Neutrophil (primary cell): ENCODE measurements around the gene MT1H.

ENCODE experiments used
- H3K27ac ChIP-seq: fragments of 200-600 bp; sonication (generic); 2 replicates; pipeline ENCODE4 v1.5.1; 2016; ENCODE audit warnings: mild to moderate bottlenecking, moderate library complexity
- H3K27me3 ChIP-seq: fragments of 200-600 bp; sonication (generic); 2 replicates; pipeline ENCODE4 v1.6.0; 2016; ENCODE audit warnings: mild to moderate bottlenecking
- H3K36me3 ChIP-seq: fragments of 200-600 bp; sonication (generic); 2 replicates; pipeline ENCODE4 v1.5.1; 2017
- H3K4me1 ChIP-seq, 2 experiments: fragments of 200-600 bp in 1 of 2; sonication (generic) in 1 of 2; 1 replicate in 1 of 2; 2 replicates in 1 of 2; pipeline versions ENCODE4 v1.5.1 to v1.6.1; 2013 to 2016; ENCODE audit warnings: low read depth in 1 of 2, low read length in 1 of 2, mild to moderate bottlenecking in 1 of 2, moderate library complexity in 1 of 2; ENCODE audit not compliant: control insufficient read depth in 1 of 2, insufficient read depth in 1 of 2
- H3K4me3 ChIP-seq, 2 experiments: fragments of 200-600 bp in 1 of 2; sonication (generic) in 1 of 2; 1 replicate in 1 of 2; 2 replicates in 1 of 2; pipeline ENCODE4 v1.5.1; 2013 to 2016; ENCODE audit warnings: low read depth in 1 of 2, low read length in 1 of 2, mild to moderate bottlenecking in 1 of 2, moderate library complexity in 1 of 2
- H3K9me3 ChIP-seq: fragments of 200-600 bp; sonication (generic); 2 replicates; pipeline ENCODE4 v1.5.1; 2016
- TF ChIP-seq, protein P1 (sequence below): fragments of 200-600 bp; sonication (generic); IDR thresholded peaks from 2 replicates; pipeline ENCODE4 v1.5.1; 2016; ENCODE audit warnings: antibody characterized with exemption

MT1H gene

GRCh38 chr16:56684926-56685590, 15.4 kb downstream of the MT1H start:
- Histone ChIP-seq H3K27me3 (peaks cover 31% of the 10 kb centered on the region), H3K4me3 (no peak overlapping the region), H3K4me1 (peaks cover 15 to 22% of the 10 kb centered on the region in 2 experiments), H3K36me3 (no peaks in the 10 kb centered on the region), H3K9me3 (no peaks in the 10 kb centered on the region), H3K27ac (no peak overlapping the region)
- TF ChIP-seq, protein P1, sequence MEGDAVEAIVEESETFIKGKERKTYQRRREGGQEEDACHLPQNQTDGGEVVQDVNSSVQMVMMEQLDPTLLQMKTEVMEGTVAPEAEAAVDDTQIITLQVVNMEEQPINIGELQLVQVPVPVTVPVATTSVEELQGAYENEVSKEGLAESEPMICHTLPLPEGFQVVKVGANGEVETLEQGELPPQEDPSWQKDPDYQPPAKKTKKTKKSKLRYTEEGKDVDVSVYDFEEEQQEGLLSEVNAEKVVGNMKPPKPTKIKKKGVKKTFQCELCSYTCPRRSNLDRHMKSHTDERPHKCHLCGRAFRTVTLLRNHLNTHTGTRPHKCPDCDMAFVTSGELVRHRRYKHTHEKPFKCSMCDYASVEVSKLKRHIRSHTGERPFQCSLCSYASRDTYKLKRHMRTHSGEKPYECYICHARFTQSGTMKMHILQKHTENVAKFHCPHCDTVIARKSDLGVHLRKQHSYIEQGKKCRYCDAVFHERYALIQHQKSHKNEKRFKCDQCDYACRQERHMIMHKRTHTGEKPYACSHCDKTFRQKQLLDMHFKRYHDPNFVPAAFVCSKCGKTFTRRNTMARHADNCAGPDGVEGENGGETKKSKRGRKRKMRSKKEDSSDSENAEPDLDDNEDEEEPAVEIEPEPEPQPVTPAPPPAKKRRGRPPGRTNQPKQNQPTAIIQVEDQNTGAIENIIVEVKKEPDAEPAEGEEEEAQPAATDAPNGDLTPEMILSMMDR, result no peak

- Histone ChIP-seq H3K27ac (no peak overlapping the region), H3K36me3 (no peaks in the 10 kb centered on the region), H3K27me3 (peaks cover 26% of the 10 kb centered on the region), H3K4me3 (no peak overlapping the region), H3K9me3 (no peaks in the 10 kb centered on the region), H3K4me1 (peaks cover 10 to 13% of the 10 kb centered on the region in 2 experiments)
- TF ChIP-seq, protein P1, result no peak
Observed at GRCh38 chr16:56686758-56687157, 17.1 kb downstream of the MT1H start.

DNA sequence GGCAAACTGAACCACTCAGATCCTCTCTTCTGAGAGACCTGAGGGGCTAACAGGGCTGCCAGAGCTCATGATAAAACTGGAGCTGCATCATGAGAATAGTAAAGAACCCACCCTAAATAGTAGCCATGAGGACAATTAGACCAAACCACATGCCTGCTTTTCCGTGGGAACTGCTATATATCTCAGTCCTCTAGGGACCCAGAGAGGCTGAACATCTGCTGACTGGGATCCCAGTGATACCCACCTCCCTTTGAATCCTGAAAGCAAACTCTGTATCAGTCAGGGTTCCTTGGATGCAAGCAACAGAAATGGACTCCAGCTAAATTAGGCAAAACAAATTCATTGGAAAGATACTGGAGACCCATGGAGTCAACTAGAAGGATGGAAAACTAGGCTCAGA, 19.1 kb downstream of the MT1H start:
- peaks cover 8% of the 10 kb centered on the region for H3K27me3 ChIP-seq
- no peak overlapping the region for H3K27ac ChIP-seq
- TF ChIP-seq, protein P1, result no peak
- H3K4me1 ChIP-seq, result no peaks in the 10 kb centered on the region
- H3K36me3 ChIP-seq, result no peaks in the 10 kb centered on the region
- no peaks in the 10 kb centered on the region for H3K9me3 ChIP-seq
- no peak overlapping the region for H3K4me3 ChIP-seq

DNA sequence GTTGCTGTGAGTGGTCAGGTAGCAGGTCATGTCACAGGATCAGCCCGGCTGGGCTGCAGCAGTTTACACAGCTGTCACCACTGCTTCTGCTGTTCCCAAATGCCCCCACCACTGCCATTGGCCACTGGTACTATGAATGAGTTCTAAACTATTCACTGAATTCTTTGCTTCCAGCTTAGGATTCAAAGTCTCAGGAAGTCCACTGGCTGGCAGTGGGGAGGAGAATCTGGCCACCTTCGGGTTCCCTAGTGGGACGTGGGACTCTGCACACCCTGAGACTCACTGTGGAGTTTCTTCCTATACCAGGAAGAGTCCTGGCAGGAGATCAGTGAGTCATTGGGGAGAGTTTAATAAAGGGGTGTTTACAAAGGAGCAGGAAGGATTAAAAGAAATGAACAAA, 19.6 kb downstream of the MT1H start:
- Histone ChIP-seq H3K27me3 (peaks cover 7% of the 10 kb centered on the region), H3K4me1 (no peaks in the 10 kb centered on the region), H3K4me3 (no peak overlapping the region), H3K36me3 (no peaks in the 10 kb centered on the region), H3K27ac (no peak overlapping the region), H3K9me3 (no peaks in the 10 kb centered on the region)
- TF ChIP-seq, protein P1, result no peak

GRCh38 chr16:56690420-56691122, 21.0 kb downstream of the MT1H start:
- Histone ChIP-seq H3K27ac (no peak overlapping the region), H3K4me1 (no peaks in the 10 kb centered on the region), H3K36me3 (no peaks in the 10 kb centered on the region), H3K9me3 (no peaks in the 10 kb centered on the region), H3K4me3 (no peak overlapping the region), H3K27me3 (no peaks in the 10 kb centered on the region)
- TF ChIP-seq, protein P1, result no peak
